Measurements from ENCODE around the gene SPATA17.
"Not testable (repeated sequence)": the region's sequence is repeated elsewhere in the genome, so short reads cannot be mapped to it uniquely, and the experiment has no call there.

DNA sequence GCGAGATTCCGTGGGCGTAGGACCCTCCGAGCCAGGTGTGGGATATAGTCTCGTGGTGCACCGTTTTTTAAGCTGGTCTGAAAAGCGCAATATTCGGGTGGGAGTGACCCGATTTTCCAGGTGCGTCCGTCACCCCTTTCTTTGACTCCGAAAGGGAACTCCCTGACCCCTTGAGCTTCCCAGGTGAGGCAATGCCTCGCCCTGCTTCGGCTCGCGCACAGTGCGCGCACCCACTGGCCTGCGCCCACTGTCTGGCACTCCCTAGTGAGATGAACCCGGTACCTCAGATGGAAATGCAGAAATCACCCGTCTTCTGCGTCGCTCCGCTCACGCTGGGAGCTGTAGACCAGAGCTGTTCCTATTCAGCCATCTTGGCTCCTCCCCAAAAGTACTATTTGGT, 65.0 kb downstream of the SPATA17 start:
- TF ChIP-seq, protein P1, sequence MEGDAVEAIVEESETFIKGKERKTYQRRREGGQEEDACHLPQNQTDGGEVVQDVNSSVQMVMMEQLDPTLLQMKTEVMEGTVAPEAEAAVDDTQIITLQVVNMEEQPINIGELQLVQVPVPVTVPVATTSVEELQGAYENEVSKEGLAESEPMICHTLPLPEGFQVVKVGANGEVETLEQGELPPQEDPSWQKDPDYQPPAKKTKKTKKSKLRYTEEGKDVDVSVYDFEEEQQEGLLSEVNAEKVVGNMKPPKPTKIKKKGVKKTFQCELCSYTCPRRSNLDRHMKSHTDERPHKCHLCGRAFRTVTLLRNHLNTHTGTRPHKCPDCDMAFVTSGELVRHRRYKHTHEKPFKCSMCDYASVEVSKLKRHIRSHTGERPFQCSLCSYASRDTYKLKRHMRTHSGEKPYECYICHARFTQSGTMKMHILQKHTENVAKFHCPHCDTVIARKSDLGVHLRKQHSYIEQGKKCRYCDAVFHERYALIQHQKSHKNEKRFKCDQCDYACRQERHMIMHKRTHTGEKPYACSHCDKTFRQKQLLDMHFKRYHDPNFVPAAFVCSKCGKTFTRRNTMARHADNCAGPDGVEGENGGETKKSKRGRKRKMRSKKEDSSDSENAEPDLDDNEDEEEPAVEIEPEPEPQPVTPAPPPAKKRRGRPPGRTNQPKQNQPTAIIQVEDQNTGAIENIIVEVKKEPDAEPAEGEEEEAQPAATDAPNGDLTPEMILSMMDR (conservative IDR thresholded peaks at IDR 0.05 in 1 of 2, IDR thresholded peaks at IDR 0.05 in 1 of 2; ENCODE audit: extremely low read depth in 1 of 2, insufficient read depth in 1 of 2, low read depth in 1 of 2, low read length in 2 of 2): not testable (repeated sequence)
- not testable (repeated sequence) for TF ChIP-seq EZH2 (IDR thresholded peaks at IDR 0.05; ENCODE audit: borderline replicate concordance, low read length)
